Liver (tissue), 9 donors: ENCODE results near the gene ETV6. TPM values are rescaled to one million over a fixed set of nuclear protein-coding genes. Genes with fewer than 3 reads are reported as not detected.

ENCODE experiments used
- DNase-seq: peaks from one replicate; pipeline ENCODE4 v3.0.0-alpha.2; 2017; ENCODE audit warnings: low spot score
- H3K27ac ChIP-seq, 2 donors: one replicate each; pipeline ENCODE4 v1.7.0; 2013; ENCODE audit warnings: inconsistent platforms in 2 of 2, low read length in 2 of 2, control low read depth in 1 of 2, low read depth in 1 of 2, mild to moderate bottlenecking in 1 of 2
- H3K27me3 ChIP-seq, 4 donors: one replicate each; pipeline versions ENCODE4 v1.6.1 to v1.7.0; 2013; ENCODE audit warnings: low read length in 3 of 4, inconsistent platforms in 1 of 4, mild to moderate bottlenecking in 1 of 4, moderate library complexity in 1 of 4; ENCODE audit not compliant: control insufficient read depth in 4 of 4, insufficient read depth in 4 of 4
- H3K36me3 ChIP-seq, 4 donors: one replicate each; pipeline versions ENCODE4 v1.6.1 to v1.7.0; 2013; ENCODE audit warnings: low read length in 3 of 4, mild to moderate bottlenecking in 3 of 4, low read depth in 1 of 4, moderate library complexity in 1 of 4; ENCODE audit not compliant: control insufficient read depth in 4 of 4, insufficient read depth in 3 of 4
- H3K4me1 ChIP-seq, 4 donors: one replicate each; pipeline versions ENCODE4 v1.6.1 to v1.7.0; 2013; ENCODE audit warnings: low read length in 3 of 4, mild to moderate bottlenecking in 3 of 4, moderate library complexity in 1 of 4; ENCODE audit not compliant: control insufficient read depth in 4 of 4, insufficient read depth in 4 of 4
- H3K4me3 ChIP-seq, 3 donors: one replicate each; pipeline versions ENCODE4 v1.6.1 to v1.7.0; 2013; ENCODE audit warnings: low read length in 3 of 3, control low read depth in 1 of 3, low read depth in 1 of 3, mild to moderate bottlenecking in 1 of 3
- H3K9ac ChIP-seq, 2 donors: one replicate each; pipeline ENCODE4 v1.7.0; 2013; ENCODE audit warnings: low read length in 2 of 2, mild to moderate bottlenecking in 2 of 2, moderate library complexity in 2 of 2, control low read depth in 1 of 2, low read depth in 1 of 2
- H3K9me3 ChIP-seq, 4 donors: one replicate each; pipeline versions ENCODE4 v1.6.1 to v1.7.0; 2013; ENCODE audit warnings: low read length in 3 of 4; ENCODE audit not compliant: control insufficient read depth in 4 of 4
- EGR1 ChIP-seq, 2 donors: IDR thresholded peaks; 2 replicates each; pipeline ENCODE4 v1.6.1; 2016 to 2018; ENCODE audit warnings: antibody characterized with exemption in 2 of 2, low read depth in 2 of 2
- FOXA1 ChIP-seq: IDR thresholded peaks from 2 replicates; pipeline ENCODE4 v1.6.1; 2016; ENCODE audit warnings: antibody characterized with exemption
- FOXA2 ChIP-seq: IDR thresholded peaks from 2 replicates; pipeline ENCODE4 v1.6.1; 2016; ENCODE audit warnings: antibody characterized with exemption
- HNF4A ChIP-seq, 2 donors: conservative IDR thresholded peaks; 2 replicates each; pipeline ENCODE4 v1.6.1; 2016; ENCODE audit warnings: antibody characterized with exemption in 2 of 2, mild to moderate bottlenecking in 2 of 2
- HNF4G ChIP-seq: IDR thresholded peaks from 2 replicates; pipeline ENCODE4 v1.6.1; 2016; ENCODE audit warnings: antibody characterized with exemption
- JUND ChIP-seq, 2 donors: IDR thresholded peaks; 2 replicates each; pipeline ENCODE4 v1.6.1; 2016; ENCODE audit warnings: antibody characterized with exemption in 2 of 2
- NR2F2 ChIP-seq: IDR thresholded peaks from 2 replicates; pipeline ENCODE4 v1.6.1; 2016; ENCODE audit warnings: antibody characterized with exemption
- RXRA ChIP-seq, 2 donors: IDR thresholded peaks; 2 replicates each; pipeline ENCODE4 v1.6.1; 2017 to 2018; ENCODE audit warnings: antibody characterized with exemption in 2 of 2, mild to moderate bottlenecking in 1 of 2
- SP1 ChIP-seq: IDR thresholded peaks from 2 replicates; pipeline ENCODE4 v1.6.1; 2018; ENCODE audit warnings: antibody characterized with exemption, mild to moderate bottlenecking
- TAF1 ChIP-seq: conservative IDR thresholded peaks from 2 replicates; pipeline ENCODE4 v1.6.1; 2016; ENCODE audit warnings: antibody characterized with exemption, mild to moderate bottlenecking
- YY1 ChIP-seq: IDR thresholded peaks from 2 replicates; pipeline ENCODE4 v1.6.1; 2016; ENCODE audit warnings: antibody characterized with exemption, mild to moderate bottlenecking
- WGBS: extraction: QIAGEN DNeasy Blood & Tissue Kit; methylation state at CpG from one replicate; pipeline ENCODE4 v1.1.7; 2013; 5-methylcytosine and 5-hydroxymethylcytosine counted together
- polyA plus RNA-seq, 2 donors: library from polyadenylated mRNA; stranded (reverse) in 1 of 2; unstranded in 1 of 2; fragments of 200-250 nt in 1 of 2; fragments of >200 nt in 1 of 2; fragmentation: Nextera tagmentation in 1 of 2; extraction: Ambion mirVana in 1 of 2; gene quantifications; one replicate each; pipeline versions ENCODE4 v1.2.1 to v1.2.3, GENCODE V29; 2013 to 2015
- total RNA-seq, 2 donors: library from RNA; depleted of rRNA; stranded (reverse); fragments of >200 nt; gene quantifications; one replicate each; pipeline ENCODE4 v1.2.3, GENCODE V29; 2014
- TF ChIP-seq, protein P1 (sequence below): fragments of 150-350 bp; IDR thresholded peaks from 2 replicates; pipeline ENCODE4 v1.5.1; 2017; ENCODE audit warnings: improper control_type of control experiment, low read depth, low read length; ENCODE audit not compliant: missing input control
- TF ChIP-seq, protein P2 (sequence below): IDR thresholded peaks from 2 replicates; pipeline ENCODE4 v1.6.1; 2016; ENCODE audit warnings: antibody characterized with exemption
- TF ChIP-seq, protein P3 (sequence below): IDR thresholded peaks from 2 replicates; pipeline ENCODE4 v1.6.1; 2016; ENCODE audit warnings: antibody characterized with exemption
- TF ChIP-seq, protein P4 (sequence below): IDR thresholded peaks from 2 replicates; pipeline ENCODE4 v1.6.1; 2016; ENCODE audit warnings: antibody characterized with exemption, mild to moderate bottlenecking
- donor health status: healthy.
- donor health status: healthy.
- donor health status: healthy.
- donor health status: healthy.
- donor health status: healthy.

The ETV6 gene
- total and polyA plus RNA-seq, 4 donors = 2.0 to 6.2 (median 3.5) TPM

DNA sequence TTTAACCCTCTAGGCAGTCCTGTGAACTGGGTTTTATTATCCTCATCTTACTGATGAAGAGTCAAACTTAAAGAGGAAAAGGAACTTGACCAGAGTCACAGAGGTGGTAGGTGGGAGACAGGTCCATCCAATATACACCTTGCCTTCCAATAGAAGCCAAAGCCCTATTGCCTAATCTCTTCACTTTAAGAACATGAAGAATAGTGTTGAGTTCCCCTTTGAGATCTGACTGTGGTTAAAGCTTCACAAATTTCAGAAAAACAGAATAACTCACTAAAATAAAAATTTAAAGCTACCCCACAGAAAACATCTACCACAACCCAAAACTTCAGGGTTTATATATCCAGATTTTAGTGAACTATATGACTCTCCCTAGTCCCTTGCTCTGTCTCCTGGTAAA, 115.4 kb downstream of the ETV6 start:
- H3K4me1 ChIP-seq = peaks cover 0 to 20% (median 12%) of the 10 kb centered on the region in 4 donors
- no peaks in the 10 kb centered on the region for H3K27me3 ChIP-seq

DNA sequence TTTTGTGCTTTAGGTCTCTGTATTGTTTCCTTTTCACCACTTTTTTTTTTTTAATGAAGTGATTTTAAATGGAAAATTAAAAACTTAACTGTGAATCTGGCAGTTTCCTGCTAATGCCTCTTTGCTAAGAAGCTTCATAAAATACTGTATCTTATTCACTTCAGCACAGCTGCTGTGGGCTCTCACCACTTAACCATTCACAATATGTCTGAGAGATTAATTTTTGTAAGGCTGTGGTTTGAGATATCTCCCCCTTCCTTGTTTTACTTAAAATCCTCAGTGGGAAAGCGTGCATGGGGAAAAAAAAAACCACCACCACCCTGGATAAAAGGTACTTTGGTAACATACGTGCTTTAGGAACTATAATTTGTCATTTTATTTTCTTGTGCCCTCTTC, 115.9 kb downstream of the ETV6 start:
- peaks cover 0 to 20% (median 12%) of the 10 kb centered on the region in 4 donors for H3K4me1 ChIP-seq
- H3K27ac ChIP-seq = peak overlapping the region; percentile 37 to 74
- no peaks in the 10 kb centered on the region for H3K9me3 ChIP-seq
- TF ChIP-seq EGR1 (IDR thresholded peaks at IDR 0.05; ENCODE audit: low read depth in 2 of 2) = no peak
- TF ChIP-seq, protein P1, sequence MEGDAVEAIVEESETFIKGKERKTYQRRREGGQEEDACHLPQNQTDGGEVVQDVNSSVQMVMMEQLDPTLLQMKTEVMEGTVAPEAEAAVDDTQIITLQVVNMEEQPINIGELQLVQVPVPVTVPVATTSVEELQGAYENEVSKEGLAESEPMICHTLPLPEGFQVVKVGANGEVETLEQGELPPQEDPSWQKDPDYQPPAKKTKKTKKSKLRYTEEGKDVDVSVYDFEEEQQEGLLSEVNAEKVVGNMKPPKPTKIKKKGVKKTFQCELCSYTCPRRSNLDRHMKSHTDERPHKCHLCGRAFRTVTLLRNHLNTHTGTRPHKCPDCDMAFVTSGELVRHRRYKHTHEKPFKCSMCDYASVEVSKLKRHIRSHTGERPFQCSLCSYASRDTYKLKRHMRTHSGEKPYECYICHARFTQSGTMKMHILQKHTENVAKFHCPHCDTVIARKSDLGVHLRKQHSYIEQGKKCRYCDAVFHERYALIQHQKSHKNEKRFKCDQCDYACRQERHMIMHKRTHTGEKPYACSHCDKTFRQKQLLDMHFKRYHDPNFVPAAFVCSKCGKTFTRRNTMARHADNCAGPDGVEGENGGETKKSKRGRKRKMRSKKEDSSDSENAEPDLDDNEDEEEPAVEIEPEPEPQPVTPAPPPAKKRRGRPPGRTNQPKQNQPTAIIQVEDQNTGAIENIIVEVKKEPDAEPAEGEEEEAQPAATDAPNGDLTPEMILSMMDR = no peak
- no peak for TF ChIP-seq YY1
- no peak for TF ChIP-seq FOXA1
- TF ChIP-seq HNF4A (conservative IDR thresholded peaks at IDR 0.05) = no peak
- TF ChIP-seq, protein P2, sequence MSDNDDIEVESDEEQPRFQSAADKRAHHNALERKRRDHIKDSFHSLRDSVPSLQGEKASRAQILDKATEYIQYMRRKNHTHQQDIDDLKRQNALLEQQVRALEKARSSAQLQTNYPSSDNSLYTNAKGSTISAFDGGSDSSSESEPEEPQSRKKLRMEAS = no peak
- TF ChIP-seq TAF1 = no peak
- TF ChIP-seq NR2F2 = no peak
- TF ChIP-seq SP1 = no peak
- TF ChIP-seq, protein P3, sequence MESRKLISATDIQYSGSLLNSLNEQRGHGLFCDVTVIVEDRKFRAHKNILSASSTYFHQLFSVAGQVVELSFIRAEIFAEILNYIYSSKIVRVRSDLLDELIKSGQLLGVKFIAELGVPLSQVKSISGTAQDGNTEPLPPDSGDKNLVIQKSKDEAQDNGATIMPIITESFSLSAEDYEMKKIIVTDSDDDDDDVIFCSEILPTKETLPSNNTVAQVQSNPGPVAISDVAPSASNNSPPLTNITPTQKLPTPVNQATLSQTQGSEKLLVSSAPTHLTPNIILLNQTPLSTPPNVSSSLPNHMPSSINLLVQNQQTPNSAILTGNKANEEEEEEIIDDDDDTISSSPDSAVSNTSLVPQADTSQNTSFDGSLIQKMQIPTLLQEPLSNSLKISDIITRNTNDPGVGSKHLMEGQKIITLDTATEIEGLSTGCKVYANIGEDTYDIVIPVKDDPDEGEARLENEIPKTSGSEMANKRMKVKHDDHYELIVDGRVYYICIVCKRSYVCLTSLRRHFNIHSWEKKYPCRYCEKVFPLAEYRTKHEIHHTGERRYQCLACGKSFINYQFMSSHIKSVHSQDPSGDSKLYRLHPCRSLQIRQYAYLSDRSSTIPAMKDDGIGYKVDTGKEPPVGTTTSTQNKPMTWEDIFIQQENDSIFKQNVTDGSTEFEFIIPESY = no peak
- no peak overlapping the region for H3K9ac ChIP-seq
- H3K27me3 ChIP-seq = no peaks in the 10 kb centered on the region
- 82% methylated on average over 2 of the region's 2 CpGs for WGBS
- no peak for DNase-seq
- H3K4me3 ChIP-seq = no peak overlapping the region
- no peaks in the 10 kb centered on the region for H3K36me3 ChIP-seq

More for the DNA sequence above, 115.4 kb downstream of the ETV6 start:
- no peak overlapping the region for H3K27ac ChIP-seq
- no peak overlapping the region for H3K9ac ChIP-seq
- no peak for DNase-seq
- H3K9me3 ChIP-seq = no peaks in the 10 kb centered on the region
- H3K4me3 ChIP-seq = no peak overlapping the region
- TF ChIP-seq, protein P1 = no peak
- TF ChIP-seq, protein P4, sequence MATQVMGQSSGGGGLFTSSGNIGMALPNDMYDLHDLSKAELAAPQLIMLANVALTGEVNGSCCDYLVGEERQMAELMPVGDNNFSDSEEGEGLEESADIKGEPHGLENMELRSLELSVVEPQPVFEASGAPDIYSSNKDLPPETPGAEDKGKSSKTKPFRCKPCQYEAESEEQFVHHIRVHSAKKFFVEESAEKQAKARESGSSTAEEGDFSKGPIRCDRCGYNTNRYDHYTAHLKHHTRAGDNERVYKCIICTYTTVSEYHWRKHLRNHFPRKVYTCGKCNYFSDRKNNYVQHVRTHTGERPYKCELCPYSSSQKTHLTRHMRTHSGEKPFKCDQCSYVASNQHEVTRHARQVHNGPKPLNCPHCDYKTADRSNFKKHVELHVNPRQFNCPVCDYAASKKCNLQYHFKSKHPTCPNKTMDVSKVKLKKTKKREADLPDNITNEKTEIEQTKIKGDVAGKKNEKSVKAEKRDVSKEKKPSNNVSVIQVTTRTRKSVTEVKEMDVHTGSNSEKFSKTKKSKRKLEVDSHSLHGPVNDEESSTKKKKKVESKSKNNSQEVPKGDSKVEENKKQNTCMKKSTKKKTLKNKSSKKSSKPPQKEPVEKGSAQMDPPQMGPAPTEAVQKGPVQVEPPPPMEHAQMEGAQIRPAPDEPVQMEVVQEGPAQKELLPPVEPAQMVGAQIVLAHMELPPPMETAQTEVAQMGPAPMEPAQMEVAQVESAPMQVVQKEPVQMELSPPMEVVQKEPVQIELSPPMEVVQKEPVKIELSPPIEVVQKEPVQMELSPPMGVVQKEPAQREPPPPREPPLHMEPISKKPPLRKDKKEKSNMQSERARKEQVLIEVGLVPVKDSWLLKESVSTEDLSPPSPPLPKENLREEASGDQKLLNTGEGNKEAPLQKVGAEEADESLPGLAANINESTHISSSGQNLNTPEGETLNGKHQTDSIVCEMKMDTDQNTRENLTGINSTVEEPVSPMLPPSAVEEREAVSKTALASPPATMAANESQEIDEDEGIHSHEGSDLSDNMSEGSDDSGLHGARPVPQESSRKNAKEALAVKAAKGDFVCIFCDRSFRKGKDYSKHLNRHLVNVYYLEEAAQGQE = no peak
- TF ChIP-seq RXRA (IDR thresholded peaks at IDR 0.05) (no peak), JUND (IDR thresholded peaks at IDR 0.05) (no peak), EGR1 (IDR thresholded peaks at IDR 0.05; ENCODE audit: low read depth in 2 of 2) (no peak), HNF4G (no peak), YY1 (no peak), FOXA1 (no peak), NR2F2 (no peak), FOXA2 (no peak)
- no peaks in the 10 kb centered on the region for H3K36me3 ChIP-seq
